ENCODE measurements around the gene KIN.
"Not testable (repeated sequence)": the region's sequence is repeated elsewhere in the genome, so short reads cannot be mapped to it uniquely, and the experiment has no call there.

Gene KIN, protein sequence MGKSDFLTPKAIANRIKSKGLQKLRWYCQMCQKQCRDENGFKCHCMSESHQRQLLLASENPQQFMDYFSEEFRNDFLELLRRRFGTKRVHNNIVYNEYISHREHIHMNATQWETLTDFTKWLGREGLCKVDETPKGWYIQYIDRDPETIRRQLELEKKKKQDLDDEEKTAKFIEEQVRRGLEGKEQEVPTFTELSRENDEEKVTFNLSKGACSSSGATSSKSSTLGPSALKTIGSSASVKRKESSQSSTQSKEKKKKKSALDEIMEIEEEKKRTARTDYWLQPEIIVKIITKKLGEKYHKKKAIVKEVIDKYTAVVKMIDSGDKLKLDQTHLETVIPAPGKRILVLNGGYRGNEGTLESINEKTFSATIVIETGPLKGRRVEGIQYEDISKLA

GRCh38 chr10:7787857-7788638, at the start of gene KIN, which contains the start of gene ATP5F1C:
Gene KIN, minus strand, starts transcription at chr10:7787993. Its CDS starts 60 bp downstream, at chr10:7787933.
Gene ATP5F1C, plus strand, starts transcription at chr10:7788177. Its CDS starts 31 bp downstream, at chr10:7788208.
- DNase-seq (ENCODE audit: low read depth), result peak; percentile 90

DNA sequence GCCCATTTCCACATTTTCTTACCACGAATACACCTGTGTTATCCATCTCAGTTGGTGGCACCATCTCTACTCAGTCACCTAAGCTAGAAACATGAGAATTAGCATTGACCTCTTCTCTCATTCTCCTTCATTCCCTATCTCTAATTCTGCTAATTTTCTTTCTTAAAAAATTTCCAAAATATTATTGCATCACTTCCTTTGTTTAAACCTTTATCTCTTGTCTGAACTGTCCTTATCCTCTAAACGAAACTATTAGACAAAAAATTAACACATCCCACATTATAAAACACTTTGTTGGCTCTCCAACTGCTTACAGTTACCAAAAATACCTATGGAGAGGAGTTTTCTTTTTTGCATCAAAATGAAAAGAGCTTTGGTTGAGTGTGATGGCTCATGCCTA, 48.8 kb upstream of the KIN start:
- no peak for DNase-seq (ENCODE audit: low read depth)

- no peak for DNase-seq (ENCODE audit: low read depth)
Observed at GRCh38 chr10:7834262-7834661, 46.5 kb upstream of the KIN start.

GRCh38 chr10:7833210-7833609, 45.4 kb upstream of the KIN start:
- no peak for DNase-seq (ENCODE audit: low read depth)

DNA sequence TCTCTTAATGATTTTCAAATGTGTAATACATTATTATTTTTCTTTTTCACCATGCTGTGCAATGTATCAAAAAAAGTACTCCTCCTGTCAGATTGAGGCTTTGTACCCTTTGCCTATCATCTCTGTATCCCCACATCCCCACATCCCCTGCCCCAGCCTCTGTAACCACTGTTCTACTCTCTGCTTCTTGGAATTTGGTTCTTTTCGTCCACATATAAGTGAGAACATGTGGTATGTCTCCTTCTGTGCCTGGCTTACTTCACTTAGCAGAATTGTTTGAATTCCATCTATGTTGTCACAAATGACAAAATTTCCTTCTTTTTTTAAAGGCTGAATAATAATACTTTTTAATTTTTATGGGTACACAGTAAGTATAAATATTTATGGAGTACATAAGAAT, 44.3 kb upstream of the KIN start:
- no peak for DNase-seq (ENCODE audit: low read depth)

DNA sequence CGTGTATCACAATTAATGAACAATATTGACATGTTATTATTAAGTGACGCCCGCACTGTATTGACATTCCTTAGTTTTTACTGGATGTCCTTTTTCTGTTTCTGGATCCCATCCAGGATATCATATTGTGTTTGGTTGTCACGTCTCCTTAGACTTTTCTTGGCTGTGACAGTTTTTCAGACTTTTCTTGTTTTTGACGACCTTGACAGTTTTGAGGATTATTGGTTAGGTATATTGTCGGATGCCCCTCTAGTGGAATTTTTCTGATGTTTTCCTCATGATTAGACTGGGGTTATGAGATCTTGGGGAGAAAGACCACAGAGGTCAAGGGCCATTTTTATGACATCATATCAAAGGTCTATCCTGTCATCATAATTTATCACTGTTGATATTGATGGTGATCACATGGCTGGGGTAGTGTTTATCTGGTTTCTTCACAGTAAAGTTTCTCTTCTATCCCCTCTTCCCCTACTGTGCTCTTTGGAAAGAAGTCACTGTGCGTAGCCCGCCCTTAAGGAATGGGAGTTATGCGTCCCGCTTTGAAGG, 41.6 kb upstream of the KIN start:
- DNase-seq (ENCODE audit: low read depth), result no peak

- DNase-seq (ENCODE audit: low read depth), result no peak
Observed at GRCh38 chr10:7826971-7827370, 39.2 kb upstream of the KIN start.

- no peak for DNase-seq (ENCODE audit: low read depth)
Observed at GRCh38 chr10:7824251-7824650, 36.5 kb upstream of the KIN start.

DNA sequence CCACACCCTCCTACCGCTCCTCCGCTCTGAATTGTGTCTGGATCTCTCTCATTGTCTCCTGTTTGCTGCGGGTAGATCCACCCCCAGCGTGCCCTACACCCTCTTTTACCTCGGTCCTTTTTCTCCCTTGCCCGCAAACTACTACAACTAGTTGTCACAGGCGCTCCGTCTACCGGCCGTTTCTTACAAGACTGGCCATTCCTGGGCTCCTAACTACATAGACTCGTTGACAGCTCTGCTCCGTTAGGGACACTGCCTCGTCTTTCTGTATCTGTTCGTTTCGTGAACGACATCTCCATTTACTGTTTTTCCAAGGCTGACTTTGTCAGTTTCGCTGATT, 31.3 kb upstream of the KIN start:
- DNase-seq (ENCODE audit: low read depth), result no peak

- peak; percentile 90 for DNase-seq (ENCODE audit: low read depth)
Observed at GRCh38 chr10:7818295-7819120, 30.7 kb upstream of the KIN start, which contains the start of gene TAF3. Gene TAF3, plus strand, starts transcription at chr10:7818505. Its CDS starts 205 bp downstream, at chr10:7818710.

GRCh38 chr10:7817984-7818294, 30.1 kb upstream of the KIN start:
- DNase-seq (ENCODE audit: low read depth), result no peak

- DNase-seq (ENCODE audit: low read depth), result no peak
Observed at GRCh38 chr10:7817576-7817975, 29.8 kb upstream of the KIN start.

- DNase-seq (ENCODE audit: low read depth), result no peak
Observed at GRCh38 chr10:7813481-7813880, 25.7 kb upstream of the KIN start.

- DNase-seq (ENCODE audit: low read depth), result not testable (repeated sequence)
Observed at GRCh38 chr10:7811743-7812142, 23.9 kb upstream of the KIN start.

- DNase-seq (ENCODE audit: low read depth), result no peak
Observed at GRCh38 chr10:7811000-7811399, 23.2 kb upstream of the KIN start.

GRCh38 chr10:7810443-7810842, 22.6 kb upstream of the KIN start:
- no peak for DNase-seq (ENCODE audit: low read depth)

DNA sequence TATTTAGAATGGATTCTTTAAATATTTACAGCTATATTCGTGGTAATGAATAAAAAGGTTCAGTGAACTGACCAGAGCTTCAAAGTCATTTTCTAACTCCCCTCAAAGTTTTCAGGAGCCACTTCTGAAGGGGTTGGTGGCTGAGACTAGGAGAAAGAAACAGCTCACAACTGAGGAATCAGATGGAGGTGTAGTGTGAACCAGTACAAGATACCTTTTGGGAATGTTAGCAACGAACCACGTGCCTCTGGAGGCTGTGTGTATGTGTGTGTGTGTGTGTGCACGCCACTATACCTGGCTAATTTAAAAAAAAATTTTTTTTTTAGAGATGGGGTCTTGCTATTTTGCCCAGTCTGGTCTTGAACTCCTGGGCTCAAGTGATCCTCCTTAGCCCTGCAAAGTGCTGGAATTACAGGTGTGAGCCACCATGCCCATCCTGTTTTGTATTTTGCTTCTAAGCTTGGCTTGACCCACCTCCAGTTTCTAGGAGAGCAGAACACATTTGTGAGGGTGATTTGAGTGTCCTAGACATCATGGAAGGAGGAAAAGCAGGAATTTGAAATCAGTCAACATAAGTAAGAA, 21.0 kb upstream of the KIN start:
- DNase-seq (ENCODE audit: low read depth), result no peak

DNA sequence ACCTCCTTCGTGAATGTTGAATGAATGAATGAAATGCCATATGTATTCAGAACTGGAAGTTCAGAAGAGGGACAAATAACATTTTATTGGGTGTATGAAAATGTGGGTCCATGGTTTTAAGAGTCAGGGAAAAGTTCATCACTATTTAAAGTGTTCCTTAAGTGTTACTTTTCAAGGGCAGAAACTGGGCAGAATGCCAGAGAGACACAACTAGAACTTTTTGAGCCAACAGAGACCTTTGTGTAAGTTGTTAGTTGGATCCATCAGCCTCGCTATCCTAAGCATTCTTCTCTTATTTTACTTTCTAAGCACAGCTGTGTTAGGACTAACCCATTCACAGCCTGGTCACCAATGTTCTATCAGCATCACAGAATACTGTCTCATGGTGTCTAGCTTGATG, 16.9 kb upstream of the KIN start:
- DNase-seq (ENCODE audit: low read depth), result no peak

GRCh38 chr10:7804216-7804615, 16.4 kb upstream of the KIN start:
- DNase-seq (ENCODE audit: low read depth), result no peak

DNA sequence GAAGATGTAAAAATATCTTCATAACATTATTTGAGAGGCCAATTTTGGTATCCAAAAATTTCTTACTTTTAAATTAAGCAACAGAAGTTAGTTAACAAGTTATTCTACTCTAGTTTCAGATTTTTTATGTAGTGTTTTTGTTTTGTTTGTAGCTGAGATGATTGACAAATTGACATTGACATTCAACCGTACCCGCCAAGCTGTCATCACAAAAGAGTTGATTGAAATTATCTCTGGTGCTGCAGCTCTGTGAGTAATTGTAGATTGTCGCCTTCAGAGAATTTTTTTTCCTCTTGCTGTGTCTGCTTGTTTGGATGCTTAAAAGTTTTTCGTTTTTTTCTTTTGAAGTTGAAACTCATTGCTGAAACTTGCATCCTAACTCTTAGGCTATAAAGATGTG, 14.8 kb upstream of the KIN start:
- no peak for DNase-seq (ENCODE audit: low read depth)

- no peak for DNase-seq (ENCODE audit: low read depth)
Observed at GRCh38 chr10:7797582-7797981, 9.8 kb upstream of the KIN start.

DNA sequence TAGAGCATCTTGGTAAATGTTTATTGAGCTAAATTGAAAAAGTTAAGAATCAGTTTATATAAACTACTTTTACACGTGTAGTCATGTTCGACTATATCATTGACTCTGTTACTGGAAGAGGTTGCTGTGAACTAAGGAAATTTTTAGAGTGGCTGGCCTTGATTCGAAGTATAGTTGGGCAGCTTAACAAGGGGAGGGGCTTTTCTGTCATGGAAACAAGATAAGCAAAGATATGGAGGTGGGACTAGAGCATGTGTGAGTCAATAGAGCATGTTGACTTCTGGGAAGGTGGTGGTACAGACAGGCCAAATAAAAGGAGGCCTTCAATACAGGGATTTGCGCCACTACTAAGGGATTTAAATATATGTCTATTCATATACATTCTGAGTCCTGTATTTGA, 7.8 kb upstream of the KIN start:
- DNase-seq (ENCODE audit: low read depth), result no peak

Measured in stimulated activated CD8-positive, alpha-beta memory T cell treated with anti-CD3 and anti-CD28 coated beads, Interleukin-15, amount 100 ng/mL, for 24 hours (primary cell).